Adrenal gland (tissue), 12 donors: ENCODE data around the gene CEP112. TPM values are rescaled to one million over a fixed set of nuclear protein-coding genes. Genes with fewer than 3 reads are reported as not detected.

Experiments
- DNase-seq, 7 donors: peaks; one replicate each; pipeline ENCODE4 v3.0.0-alpha.2; 2019 to 2020
- H3K27ac ChIP-seq, 5 donors: fragments of 200-600 bp; sonication (generic) in 4 of 5; 1 replicate in 3 of 5; 2 replicates in 2 of 5; pipeline versions ENCODE4 v1.5.1 to v1.8.0; 2016 to 2020; ENCODE audit warnings: mild to moderate bottlenecking in 1 of 5
- H3K27me3 ChIP-seq: fragments of 200-600 bp; 2 replicates; pipeline ENCODE4 v1.8.0; 2021
- H3K36me3 ChIP-seq, 2 donors: fragments of 200-600 bp; replicated peaks in 1 of 2; 1 replicate in 1 of 2; 2 replicates in 1 of 2; pipeline versions ENCODE4 v1.5.1 to v1.8.0; 2018 to 2022
- H3K4me1 ChIP-seq, 2 donors: fragments of 200-600 bp; replicated peaks in 1 of 2; 1 replicate in 1 of 2; 2 replicates in 1 of 2; pipeline versions ENCODE4 v1.5.1 to v1.8.0; 2018 to 2021
- H3K4me3 ChIP-seq, 4 donors: fragments of 200-600 bp; sonication (generic) in 3 of 4; one replicate each; pipeline ENCODE4 v1.5.1; 2016 to 2018
- H3K9me3 ChIP-seq, 3 donors: fragments of 200-600 bp; sonication (generic) in 1 of 3; replicated peaks in 1 of 3; 1 replicate in 2 of 3; 2 replicates in 1 of 3; pipeline versions ENCODE4 v1.5.1 to v1.8.0; 2016 to 2021
- CTCF ChIP-seq, 6 experiments: fragments of 450-650 bp in 4 of 6; fragments of 200-600 bp in 2 of 6; sonication (generic) in 1 of 6; IDR thresholded peaks; 1 replicate in 5 of 6; 2 replicates in 1 of 6; pipeline versions ENCODE4 v1.5.1 to v1.8.0; 2016 to 2021; ENCODE audit warnings: antibody characterized with exemption in 6 of 6, mild to moderate bottlenecking in 2 of 6, moderate library complexity in 1 of 6
- POLR2A ChIP-seq, 2 donors: fragments of 450-650 bp; IDR thresholded peaks; one replicate each; pipeline ENCODE4 v1.6.1; 2017; ENCODE audit warnings: antibody characterized with exemption in 2 of 2, mild to moderate bottlenecking in 2 of 2, moderate library complexity in 1 of 2
- WGBS, 4 donors: extraction: QIAGEN DNeasy Blood & Tissue Kit in 2 of 4; methylation state at CpG; one replicate each; pipeline versions ENCODE4 v1.1.5 to v1.1.7; 2013 to 2017; 5-methylcytosine and 5-hydroxymethylcytosine counted together
- intact Hi-C, 2 donors: fragments of 100-400 bp; cut with DNase I; formaldehyde crosslinking; loops; one replicate each; pipeline versions ENCODE4 v1.14.1 to v1.15.0; 2022 to 2023
- polyA plus RNA-seq, 3 donors: library from polyadenylated mRNA; stranded (reverse); fragments of 200-250 nt in 2 of 3; fragments of 350-450 nt in 1 of 3; fragmentation: Illumina TruSeq in 1 of 3; extraction: RNeasy Lipid Tissue Mini Kit (QIAGEN cat#74804) in 1 of 3; gene quantifications; one replicate each; pipeline ENCODE4 v1.2.3, GENCODE V29; 2013 to 2014
- total RNA-seq, 9 donors: library from RNA; depleted of rRNA in 4 of 9; stranded (reverse); fragments of >200 nt in 4 of 9; fragments of 120-200 nt in 1 of 9; fragmentation: NEBNext Ultra II Directional in 1 of 9; extraction: Animal tissue kit (Norgen Biotek cat#: 25700) in 1 of 9; gene quantifications; one replicate each; pipeline versions ENCODE4 v1.1.0 to v1.2.4, GENCODE V29; 2013 to 2023
- donor health status: healthy with polysubstance abuse.
- donor health status: Bipolar disorder and iron deficiency.
- donor health status: DM: yes; HTN: yes; CAD: no.
- donor health status: DM: no; HTN: no; CAD: no.
- donor health status: DM: no; HTN: no; CAD: no.
- donor health status: DM: yes; HTN: yes; CAD: no.

The CEP112 gene
- total and polyA plus RNA-seq, 12 donors = 4.2 to 24.1 (median 9.6) TPM

GRCh38 chr17:65801513-65801912 is 390.4 kb downstream of the CEP112 start:
- DNase-seq = no peak
- no peak overlapping the region for H3K4me3 ChIP-seq
- 90 to 100% (median 95%) methylated on average over 2 of the region's 2 CpGs for WGBS, 4 donors
- no peaks in the 10 kb centered on the region for H3K36me3 ChIP-seq
- H3K9me3 ChIP-seq = peaks cover 0 to 11% (median 4%) of the 10 kb centered on the region in 3 donors
- TF ChIP-seq POLR2A (IDR thresholded peaks at IDR 0.05) (no peak), CTCF (IDR thresholded peaks at IDR 0.05) (no peak)
- H3K4me1 ChIP-seq = peaks cover 0 to 4% of the 10 kb centered on the region in 2 donors
- intact Hi-C loops = no loop called here
- H3K27ac ChIP-seq = no peak overlapping the region
- H3K27me3 ChIP-seq = no peaks in the 10 kb centered on the region

- H3K36me3 ChIP-seq = no peaks in the 10 kb centered on the region
- H3K27me3 ChIP-seq = no peaks in the 10 kb centered on the region
- TF ChIP-seq CTCF (IDR thresholded peaks at IDR 0.05) = no peak
- no peak for TF ChIP-seq POLR2A (IDR thresholded peaks at IDR 0.05)
- no peak overlapping the region for H3K4me3 ChIP-seq
- 88 to 97% (median 94%) methylated on average over 1 of the region's 1 CpG for WGBS, 4 donors
- peaks cover 0 to 4% of the 10 kb centered on the region in 2 donors for H3K4me1 ChIP-seq
- H3K9me3 ChIP-seq = peaks cover 0 to 11% (median 4%) of the 10 kb centered on the region in 3 donors
- DNase-seq = no peak
- intact Hi-C loops = no loop called here
- H3K27ac ChIP-seq = no peak overlapping the region
Measured at GRCh38 chr17:65800655-65801054, 391.3 kb downstream of the CEP112 start.

- DNase-seq = no peak
- H3K9me3 ChIP-seq = peaks cover 0 to 11% (median 4%) of the 10 kb centered on the region in 3 donors
- no peak overlapping the region for H3K27ac ChIP-seq
- H3K4me3 ChIP-seq = no peak overlapping the region
- TF ChIP-seq CTCF (IDR thresholded peaks at IDR 0.05) (no peak), POLR2A (IDR thresholded peaks at IDR 0.05) (no peak)
- no peaks in the 10 kb centered on the region for H3K36me3 ChIP-seq
- peaks cover 0 to 4% of the 10 kb centered on the region in 2 donors for H3K4me1 ChIP-seq
- intact Hi-C loops = no loop called here
- WGBS, 4 donors = 84 to 98% (median 91%) methylated on average over 1 of the region's 1 CpG
- H3K27me3 ChIP-seq = no peaks in the 10 kb centered on the region
Measured at GRCh38 chr17:65799869-65800268, 392.1 kb downstream of the CEP112 start.

- no peak for DNase-seq
- Histone ChIP-seq H3K36me3 (no peaks in the 10 kb centered on the region), H3K4me3 (no peak overlapping the region), H3K4me1 (peaks cover 0 to 4% of the 10 kb centered on the region in 2 donors), H3K27me3 (no peaks in the 10 kb centered on the region), H3K27ac (no peak overlapping the region), H3K9me3 (peaks cover 0 to 11% (median 4%) of the 10 kb centered on the region in 3 donors)
- 79 to 95% (median 87%) methylated on average over 1 of the region's 1 CpG for WGBS, 4 donors
- intact Hi-C loops = no loop called here
- no peak for TF ChIP-seq CTCF (IDR thresholded peaks at IDR 0.05)
- TF ChIP-seq POLR2A (IDR thresholded peaks at IDR 0.05) = no peak
Measured at GRCh38 chr17:65799454-65799853, 392.5 kb downstream of the CEP112 start.
